SH-SY5Y (cell line): Measurements from ENCODE around the gene ARMC3.

Experiments
- GATA2 ChIP-seq: IDR thresholded peaks from 2 replicates; pipeline ENCODE4 v1.6.1; 2011; ENCODE audit warnings: mild to moderate bottlenecking, low read depth, low read length
- GATA3 ChIP-seq: IDR thresholded peaks from 2 replicates; pipeline ENCODE4 v1.6.1; 2011; ENCODE audit warnings: low read depth, mild to moderate bottlenecking, low read length, moderate library complexity

Gene ARMC3

DNA sequence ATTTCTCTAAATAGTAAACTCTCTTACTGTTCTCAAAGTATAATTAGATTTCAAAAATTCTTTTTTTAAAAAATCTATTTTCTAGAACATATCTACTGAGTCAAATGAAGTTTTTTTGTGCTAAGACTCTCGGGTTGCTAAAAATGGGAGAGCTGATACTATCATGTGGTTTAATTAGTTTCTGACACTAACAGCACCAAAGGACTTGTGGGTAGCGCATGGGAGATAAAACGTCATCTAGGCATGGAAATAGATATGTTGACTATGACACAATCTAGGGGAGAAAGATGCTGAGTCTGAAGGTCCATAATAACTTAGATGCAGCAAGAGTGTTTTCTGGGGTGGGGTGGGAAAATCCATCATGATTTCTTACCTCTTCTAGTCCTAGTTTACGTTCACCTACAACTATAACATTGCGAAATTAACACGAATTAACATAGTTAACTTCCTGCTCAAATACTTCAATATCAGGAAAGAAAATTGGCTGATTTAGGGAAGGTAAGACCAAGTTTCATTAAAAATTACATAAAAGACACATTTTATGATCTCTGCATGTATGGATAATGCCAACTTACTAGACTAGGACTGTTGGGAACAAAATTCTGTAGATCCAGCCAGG lies 14.3 kb upstream of the ARMC3 start:
- no peak for TF ChIP-seq GATA2
- no peak for TF ChIP-seq GATA3

GRCh38 chr10:22915314-22915713 lies 12.5 kb upstream of the ARMC3 start:
- TF ChIP-seq GATA3: no peak
- no peak for TF ChIP-seq GATA2

DNA sequence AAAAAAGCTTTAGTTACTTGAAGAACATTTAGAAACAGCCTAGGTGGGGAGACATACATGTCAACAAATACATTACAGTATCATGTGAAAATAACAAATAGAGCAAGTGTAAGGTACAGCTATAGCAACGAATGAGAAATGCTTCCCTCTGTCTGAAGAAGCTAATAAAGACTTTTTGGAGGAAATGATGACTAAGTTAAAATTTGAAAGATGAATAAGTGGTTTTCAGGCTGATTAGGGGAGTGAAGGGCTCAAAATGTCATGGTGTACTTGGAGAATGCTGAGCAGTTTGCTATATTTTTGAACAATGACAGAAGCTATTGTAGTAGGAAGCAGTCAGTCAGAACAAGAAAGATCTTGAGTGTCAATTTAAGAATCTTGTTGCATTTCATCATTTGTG lies 2.8 kb upstream of the ARMC3 start:
- TF ChIP-seq GATA2 (no peak), GATA3 (no peak)

DNA sequence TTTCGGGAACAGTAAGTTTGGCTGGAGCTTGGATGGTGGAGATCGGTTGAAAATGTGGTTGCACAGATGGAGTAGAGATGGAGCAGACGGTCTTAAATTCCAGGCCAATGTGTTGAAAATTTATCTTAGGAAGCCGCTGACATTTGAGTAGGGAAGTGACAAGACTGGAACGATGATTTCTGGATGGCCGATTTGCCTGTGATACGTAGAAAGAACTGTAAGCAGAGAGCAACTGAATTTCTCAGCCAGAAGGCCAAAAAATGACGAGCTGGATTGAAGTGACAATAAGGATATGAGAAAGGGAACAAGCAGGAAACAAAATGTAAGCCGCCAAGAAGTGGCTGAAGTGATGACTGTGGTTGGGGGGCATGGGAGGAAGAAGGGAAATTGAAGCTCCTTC lies 687 bp upstream of the ARMC3 start:
- TF ChIP-seq GATA3 (no peak), GATA2 (no peak)

DNA sequence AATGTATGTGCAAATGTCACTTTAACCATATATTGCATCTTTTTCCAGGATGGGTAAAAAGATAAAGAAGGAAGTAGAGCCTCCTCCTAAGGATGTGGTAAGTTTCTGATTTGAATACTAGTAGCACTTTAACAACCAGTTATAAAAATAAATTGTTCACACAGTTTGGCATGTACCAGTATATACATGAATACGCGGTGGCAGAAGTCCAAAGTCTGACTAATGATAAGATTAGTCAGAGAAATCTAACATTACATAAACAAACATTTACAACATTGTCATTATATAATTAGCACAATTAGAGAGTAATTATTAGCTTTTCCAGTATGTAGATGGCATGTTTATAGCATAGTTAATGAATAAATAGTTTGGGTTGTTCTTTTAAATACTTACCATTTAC lies 4.1 kb downstream of the ARMC3 start:
- TF ChIP-seq GATA3: no peak
- no peak for TF ChIP-seq GATA2

GRCh38 chr10:22932626-22933370 lies 4.9 kb downstream of the ARMC3 start:
- TF ChIP-seq GATA3 (no peak), GATA2 (no peak)

DNA sequence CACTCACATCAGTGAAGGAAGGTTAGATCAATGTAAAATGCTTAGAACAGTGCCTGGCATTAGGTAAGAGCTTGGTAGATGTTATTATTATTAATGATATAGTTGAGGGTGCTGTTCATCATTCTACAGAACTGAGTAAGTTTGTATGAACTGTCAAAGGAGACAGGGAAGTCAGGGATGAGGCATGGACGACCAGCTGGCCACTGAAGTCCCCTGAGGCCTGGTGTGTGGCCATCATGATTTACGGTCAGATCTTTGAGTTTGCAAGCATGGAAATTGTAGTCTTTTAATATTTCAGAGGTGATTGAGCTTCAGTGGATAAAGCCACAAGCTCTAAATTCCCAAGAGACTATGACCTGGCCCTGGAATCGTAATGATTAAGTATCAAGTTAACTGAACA lies 6.9 kb downstream of the ARMC3 start:
- TF ChIP-seq GATA3: no peak
- no peak for TF ChIP-seq GATA2

DNA sequence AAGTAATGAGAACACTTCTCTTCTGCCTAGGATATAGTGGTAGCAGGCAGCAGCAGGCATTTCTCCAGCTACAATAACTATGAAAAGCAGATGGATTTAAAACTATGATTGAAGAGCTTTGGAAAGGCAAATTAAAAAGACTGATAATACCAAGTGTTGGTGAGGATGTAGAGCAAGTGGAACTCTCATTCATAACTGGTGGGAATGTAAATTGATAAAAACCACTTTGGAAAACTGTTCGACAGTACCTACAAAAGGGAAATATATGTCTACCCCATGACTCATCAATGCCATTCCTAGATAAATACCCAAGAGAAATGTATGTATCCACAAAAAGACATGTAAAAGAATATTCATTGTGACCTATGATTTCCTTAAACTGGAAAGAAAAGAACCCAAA lies 14.6 kb downstream of the ARMC3 start:
- TF ChIP-seq GATA2: no peak
- no peak for TF ChIP-seq GATA3

DNA sequence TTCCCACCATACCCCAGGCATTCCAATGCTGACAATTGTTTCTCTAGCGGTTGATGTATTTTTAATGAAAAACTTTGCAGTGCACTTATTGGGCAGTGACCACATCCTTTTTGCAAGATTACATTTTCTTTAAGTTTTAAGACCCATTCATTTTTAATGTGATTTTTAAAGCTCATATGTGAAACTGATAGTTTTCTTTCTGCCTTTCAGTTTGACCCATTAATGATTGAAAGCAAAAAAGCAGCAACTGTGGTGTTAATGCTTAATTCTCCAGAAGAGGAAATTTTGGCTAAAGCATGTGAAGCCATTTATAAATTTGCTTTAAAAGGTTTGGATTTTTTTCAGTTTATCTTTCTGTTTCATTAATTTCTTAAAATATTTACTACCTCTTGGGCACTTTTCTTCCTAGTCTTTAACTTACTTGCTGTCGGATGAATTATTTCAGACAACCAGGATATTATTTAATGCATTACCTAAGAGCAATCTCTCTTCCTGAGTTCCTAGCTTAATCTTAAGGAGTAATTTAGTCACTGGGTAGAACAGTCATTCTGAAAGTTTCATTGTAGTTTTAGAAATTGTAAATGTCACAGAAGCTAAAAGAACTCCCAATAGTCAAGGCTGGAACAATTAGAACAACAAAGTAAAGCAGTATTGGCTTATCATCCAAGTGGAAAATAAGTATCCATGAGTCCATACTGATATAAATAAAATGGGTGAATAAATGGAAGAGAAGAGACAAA lies 18.3 kb downstream of the ARMC3 start:
- TF ChIP-seq GATA3: no peak
- TF ChIP-seq GATA2: no peak

GRCh38 chr10:22954970-22955369 lies 27.1 kb downstream of the ARMC3 start:
- TF ChIP-seq GATA3 (no peak), GATA2 (no peak)

DNA sequence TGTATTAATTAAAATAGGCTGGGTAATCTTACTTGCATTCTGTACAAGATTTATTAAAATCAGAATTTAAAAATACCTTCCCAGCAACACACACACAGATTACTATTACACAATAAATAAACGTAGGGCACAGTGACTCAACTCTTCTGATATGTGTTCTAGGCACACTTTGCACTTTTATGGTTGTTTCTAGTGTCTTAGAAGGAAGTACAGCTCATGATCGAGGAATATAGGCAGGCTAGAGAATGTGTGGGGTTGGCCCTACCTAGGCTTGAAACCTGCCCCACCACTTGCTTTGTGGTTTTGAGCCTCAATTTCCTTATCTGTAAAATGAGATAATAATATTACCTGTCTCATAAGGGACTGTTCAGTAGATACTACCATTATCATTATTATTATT lies 30.5 kb downstream of the ARMC3 start:
- TF ChIP-seq GATA2 (no peak), GATA3 (no peak)

GRCh38 chr10:22959292-22959691 lies 31.4 kb downstream of the ARMC3 start:
- TF ChIP-seq GATA3 (no peak), GATA2 (no peak)

DNA sequence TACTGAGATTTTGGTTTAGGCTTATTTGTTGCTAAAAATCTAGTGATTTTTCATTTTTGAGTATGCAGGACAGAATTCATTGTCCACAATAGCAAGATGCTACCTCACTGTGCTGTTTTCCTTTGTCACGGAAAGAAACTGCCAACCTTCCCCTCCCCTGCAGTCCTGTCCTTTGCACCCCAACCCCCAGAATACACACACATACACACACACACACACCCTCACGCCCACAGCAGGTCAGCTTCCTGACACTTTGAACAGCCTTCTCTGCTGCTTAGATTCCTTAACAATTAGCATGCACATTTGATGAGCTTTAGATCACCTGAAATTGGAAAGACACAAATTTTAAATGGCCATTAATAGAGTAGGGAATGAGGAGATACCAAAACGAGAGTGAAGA lies 32.1 kb downstream of the ARMC3 start:
- TF ChIP-seq GATA3 (no peak), GATA2 (no peak)

DNA sequence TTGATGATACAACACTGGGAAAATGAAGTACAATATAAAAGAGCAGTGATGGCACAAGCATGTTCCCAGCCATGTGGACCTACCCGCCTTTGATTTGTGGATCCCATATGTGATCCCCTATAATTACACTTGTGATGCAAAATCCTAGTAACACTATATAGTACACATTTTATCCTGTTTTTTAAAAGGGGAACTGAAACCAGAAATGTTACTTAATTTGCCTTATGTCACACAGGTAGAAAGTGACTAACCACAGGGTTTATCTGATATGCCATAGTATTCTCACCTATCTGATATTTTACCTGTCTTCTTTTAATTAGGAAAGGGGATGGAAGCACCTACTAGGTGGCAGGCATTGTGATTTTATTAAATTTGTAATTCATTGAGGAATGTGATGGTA lies 35.0 kb downstream of the ARMC3 start:
- TF ChIP-seq GATA2: no peak
- no peak for TF ChIP-seq GATA3

- no peak for TF ChIP-seq GATA3
- TF ChIP-seq GATA2: no peak
These were observed 41.9 kb downstream of the ARMC3 start for GRCh38 chr10:22969704-22970103.

GRCh38 chr10:22976534-22976933 lies 48.7 kb downstream of the ARMC3 start:
- TF ChIP-seq GATA2 (no peak), GATA3 (no peak)
